Ectodermal cell (in vitro differentiated cells): ENCODE measurements around the gene TPM4.
"Not testable (repeated sequence)": the region's sequence is repeated elsewhere in the genome, so short reads cannot be mapped to it uniquely, and the experiment has no call there.

Experiments
- H3K27ac ChIP-seq: 2 replicates; pipeline ENCODE4 v1.7.0; 2013; ENCODE audit warnings: mild to moderate bottlenecking, low read depth, low read length; ENCODE audit not compliant: insufficient read depth, poor library complexity, severe bottlenecking
- H3K27me3 ChIP-seq: 2 replicates; pipeline ENCODE4 v1.7.0; 2013; ENCODE audit warnings: mild to moderate bottlenecking, low read length; ENCODE audit not compliant: insufficient read depth, control insufficient read depth, poor library complexity, severe bottlenecking
- H3K36me3 ChIP-seq: one replicate; pipeline ENCODE4 v1.7.0; 2013; ENCODE audit warnings: low read length; ENCODE audit not compliant: control insufficient read depth, insufficient read depth
- H3K4me1 ChIP-seq: one replicate; pipeline ENCODE4 v1.7.0; 2013; ENCODE audit warnings: low read length; ENCODE audit not compliant: control insufficient read depth, insufficient read depth
- H3K4me3 ChIP-seq: 2 replicates; pipeline ENCODE4 v1.7.0; 2013; ENCODE audit warnings: low read depth, low read length, control low read depth; ENCODE audit not compliant: insufficient read depth
- H3K9me3 ChIP-seq: 2 replicates; pipeline ENCODE4 v1.7.0; 2013; ENCODE audit warnings: mild to moderate bottlenecking, low read length, moderate library complexity; ENCODE audit not compliant: control insufficient read depth
- WGBS, 2 experiments: methylation state at CpG; one replicate each; pipeline ENCODE4 v1.1.7; 2013; ENCODE audit warnings: missing lambda C conversion rate in 2 of 2; 5-methylcytosine and 5-hydroxymethylcytosine counted together

The TPM4 gene

DNA sequence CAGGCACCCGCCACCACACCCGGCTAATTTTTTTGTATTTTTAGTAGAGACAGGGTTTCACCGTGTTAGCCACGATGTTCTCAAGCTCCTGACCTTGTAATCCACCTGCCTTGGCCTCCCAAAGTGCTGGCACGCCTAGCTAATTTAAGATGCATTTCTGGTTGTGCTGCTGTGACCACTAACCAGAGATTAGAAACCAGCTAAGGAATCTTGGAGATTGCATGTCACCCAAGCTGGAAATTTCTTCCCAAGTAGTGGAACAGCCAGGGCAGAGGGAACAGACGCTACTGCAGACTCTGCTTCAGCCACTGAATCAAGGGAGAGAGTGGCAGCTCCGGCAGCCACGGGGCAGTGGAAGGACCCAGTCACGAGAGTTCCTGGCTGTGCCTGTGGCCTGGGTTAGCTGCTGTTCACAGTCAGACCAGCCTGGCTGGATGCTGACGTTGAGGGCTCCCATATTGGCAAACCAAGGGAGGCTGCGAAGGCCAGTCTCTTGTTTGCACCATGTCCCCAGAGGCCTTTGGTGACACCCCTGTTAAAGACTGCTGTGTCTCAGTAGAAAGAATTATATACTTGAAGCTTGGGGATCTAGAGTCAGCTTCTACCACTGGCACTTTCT, 7.9 kb downstream of the TPM4 start:
- Histone ChIP-seq H3K27ac (no peak overlapping the region), H3K27me3 (no peaks in the 10 kb centered on the region), H3K9me3 (no peaks in the 10 kb centered on the region), H3K36me3 (peaks cover 38% of the 10 kb centered on the region), H3K4me1 (peaks cover 10% of the 10 kb centered on the region), H3K4me3 (no peak overlapping the region)
- 93 to 95% methylated on average over 11 of the region's 11 CpGs for WGBS, 2 experiments

DNA sequence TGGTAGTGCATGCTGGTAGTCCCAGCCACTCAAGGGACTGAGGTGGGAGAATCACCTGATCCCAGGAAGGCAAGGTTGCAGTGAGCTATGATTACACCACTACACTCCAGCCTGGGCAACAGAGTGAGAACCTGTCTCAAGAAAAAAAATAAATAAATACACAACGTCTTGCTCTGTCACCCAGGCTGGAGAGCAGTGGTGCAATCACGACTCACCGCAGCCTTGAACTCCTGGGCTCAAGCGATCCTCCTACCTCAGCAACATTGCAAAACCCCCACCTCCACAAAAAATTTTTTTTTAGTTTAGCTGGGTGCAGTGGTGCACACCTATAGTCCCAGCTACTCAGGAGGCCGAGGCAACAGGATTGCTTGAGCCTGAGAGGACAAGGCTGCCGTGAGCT, 8.8 kb downstream of the TPM4 start:
- H3K36me3 ChIP-seq: peaks cover 45% of the 10 kb centered on the region

GRCh38 chr19:16087404-16087803, 11.1 kb downstream of the TPM4 start:
- not testable (repeated sequence) for H3K9me3 ChIP-seq, H3K27me3 ChIP-seq, H3K4me3 ChIP-seq, H3K27ac ChIP-seq, H3K4me1 ChIP-seq
- 94 to 96% methylated on average over 11 of the region's 11 CpGs for WGBS, 2 experiments
- H3K36me3 ChIP-seq: peaks cover 65% of the 10 kb centered on the region

More for the DNA sequence above, 8.8 kb downstream of the TPM4 start:
- Histone ChIP-seq H3K9me3 (no peaks in the 10 kb centered on the region), H3K27me3 (no peaks in the 10 kb centered on the region), H3K4me3 (no peak overlapping the region), H3K27ac (no peak overlapping the region), H3K4me1 (peaks cover 3% of the 10 kb centered on the region)
- 94 to 96% methylated on average over 6 of the region's 6 CpGs for WGBS, 2 experiments

- Histone ChIP-seq H3K4me1 (no peaks in the 10 kb centered on the region), H3K4me3 (no peak overlapping the region), H3K36me3 (peaks cover 65% of the 10 kb centered on the region), H3K9me3 (no peaks in the 10 kb centered on the region), H3K27me3 (no peaks in the 10 kb centered on the region), H3K27ac (no peak overlapping the region)
- 96 to 97% methylated on average over 12 of the region's 12 CpGs for WGBS, 2 experiments
Measured at GRCh38 chr19:16087940-16088339, 11.6 kb downstream of the TPM4 start.

- H3K36me3 ChIP-seq: peaks cover 66% of the 10 kb centered on the region
- no peak overlapping the region for H3K27ac ChIP-seq
- WGBS, 2 experiments: 96% methylated on average over 17 of the region's 17 CpGs
- H3K4me3 ChIP-seq: no peak overlapping the region
- H3K4me1 ChIP-seq: no peaks in the 10 kb centered on the region
- H3K27me3 ChIP-seq: no peaks in the 10 kb centered on the region
- no peaks in the 10 kb centered on the region for H3K9me3 ChIP-seq
Measured at GRCh38 chr19:16088351-16089009, 12.2 kb downstream of the TPM4 start.

DNA sequence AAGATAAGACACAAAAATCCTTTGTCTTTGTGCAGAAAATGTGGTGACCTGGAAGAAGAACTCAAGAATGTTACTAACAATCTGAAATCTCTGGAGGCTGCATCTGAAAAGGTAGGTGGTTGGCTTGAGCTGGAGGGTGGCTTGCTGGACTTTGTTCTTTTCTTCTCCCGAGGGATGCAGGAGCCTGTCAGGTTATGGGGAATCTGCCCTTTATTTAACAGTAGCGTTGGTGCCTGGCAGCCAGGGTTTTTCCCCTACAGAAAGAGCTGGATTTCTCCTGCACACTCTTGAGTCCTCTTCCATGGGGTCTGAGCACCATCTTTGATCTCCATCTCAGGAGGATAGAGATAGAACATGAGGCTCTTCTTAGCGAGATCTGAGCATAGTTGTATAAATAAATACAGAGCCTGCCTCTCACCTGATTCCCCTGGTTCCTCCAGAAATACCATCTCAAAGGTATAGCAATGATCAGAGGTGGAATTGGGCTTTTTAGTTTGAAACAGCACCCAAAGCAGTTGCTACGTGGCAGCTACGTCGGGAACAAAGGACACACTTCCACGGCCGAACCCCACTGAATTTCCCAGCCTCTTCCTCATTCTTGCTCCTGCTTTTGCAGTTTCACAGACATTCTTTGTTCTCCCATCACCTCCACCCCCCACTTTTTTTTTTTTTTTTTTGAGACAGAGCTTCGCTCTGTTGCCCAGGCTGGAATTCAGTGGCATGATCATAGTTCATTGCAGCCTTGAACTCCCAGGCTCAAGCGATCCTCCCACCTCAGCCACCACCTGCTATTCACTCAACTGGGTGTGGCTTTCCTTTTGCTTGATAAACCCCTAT, 12.9 kb downstream of the TPM4 start:
- H3K27ac ChIP-seq: no peak overlapping the region
- WGBS, 2 experiments: 90% methylated on average over 10 of the region's 10 CpGs
- no peaks in the 10 kb centered on the region for H3K4me1 ChIP-seq
- H3K36me3 ChIP-seq: peaks cover 71% of the 10 kb centered on the region
- H3K9me3 ChIP-seq: no peaks in the 10 kb centered on the region
- H3K4me3 ChIP-seq: no peak overlapping the region
- H3K27me3 ChIP-seq: no peaks in the 10 kb centered on the region

DNA sequence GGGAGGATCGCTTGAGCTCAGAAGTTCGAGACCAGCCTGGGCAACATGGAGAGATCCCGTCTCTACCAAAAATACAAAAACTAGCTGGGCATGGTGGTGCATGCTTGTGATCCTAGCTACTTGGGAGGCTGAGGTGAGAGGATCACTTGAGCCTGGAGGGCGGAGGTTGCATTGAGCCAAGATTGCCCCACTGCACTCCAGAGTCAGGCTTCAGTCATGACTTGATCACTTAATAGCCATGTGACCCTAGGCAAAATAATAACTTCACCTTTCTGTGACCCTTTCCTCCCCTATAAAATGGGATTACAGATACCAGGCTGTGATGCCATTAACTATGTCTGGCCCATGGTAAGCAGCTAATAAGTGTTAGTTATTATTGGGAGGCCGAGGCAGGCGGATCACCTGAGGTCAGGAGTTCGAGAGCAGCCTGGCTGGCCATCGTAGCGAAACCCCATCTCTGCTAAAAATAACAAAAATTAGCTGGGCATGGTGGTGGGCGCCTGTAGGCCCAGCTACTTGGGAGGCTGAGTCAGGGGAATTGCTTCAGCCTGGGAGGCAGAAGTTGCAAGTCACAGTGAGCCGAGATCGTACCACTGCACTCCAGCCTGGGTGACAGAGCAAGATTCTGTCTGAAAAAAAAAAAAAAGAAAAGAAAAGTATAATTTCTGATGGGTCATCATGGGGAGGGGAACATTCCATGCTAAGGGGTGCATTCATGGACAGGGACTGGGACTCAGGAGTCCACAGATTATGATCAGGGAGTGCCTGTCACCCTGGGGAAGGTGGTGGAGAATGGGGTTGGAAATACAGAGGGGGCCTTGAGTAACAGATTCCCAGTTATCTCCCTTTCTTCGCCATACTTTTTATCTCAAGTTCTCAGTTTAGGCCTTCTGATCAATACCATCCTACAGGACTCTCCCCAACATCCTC, 15.5 kb downstream of the TPM4 start:
- Histone ChIP-seq H3K36me3 (peaks cover 77% of the 10 kb centered on the region), H3K27ac (no peak overlapping the region)

DNA sequence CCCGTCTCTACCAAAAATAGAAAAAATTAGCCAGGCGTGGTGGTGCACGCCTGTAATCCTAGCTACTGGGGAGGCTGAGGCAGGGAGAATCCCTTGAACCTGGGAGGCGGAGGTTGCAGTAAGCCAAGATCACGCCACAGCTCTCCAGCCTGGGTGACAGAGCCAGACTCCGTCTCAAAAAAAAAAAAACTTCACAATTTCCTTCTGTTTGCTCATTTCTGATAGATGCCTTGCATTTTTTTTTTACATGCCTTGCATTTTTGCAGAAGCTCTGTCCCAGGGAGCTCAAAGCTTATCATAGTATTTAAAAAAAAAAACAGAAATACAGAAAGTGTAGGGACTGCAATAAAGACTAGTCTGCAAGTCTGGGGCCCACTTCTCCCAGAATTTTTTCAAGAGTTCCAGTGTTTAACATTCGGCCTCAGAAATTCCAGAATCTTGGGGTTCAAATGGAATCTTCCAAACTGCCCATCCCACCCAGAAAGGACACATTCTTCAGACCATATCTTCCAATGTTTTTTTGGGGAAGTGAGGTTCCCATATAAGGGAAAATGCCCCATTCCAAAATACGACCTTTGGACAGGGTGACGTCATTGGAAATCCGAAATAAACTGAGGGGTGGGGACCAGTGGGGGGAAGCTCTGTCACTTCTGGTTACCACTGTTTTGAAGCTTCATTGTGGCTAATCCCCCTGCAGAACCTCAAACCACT, 18.2 kb downstream of the TPM4 start:
- no peak overlapping the region for H3K4me3 ChIP-seq
- H3K36me3 ChIP-seq: peaks cover 79% of the 10 kb centered on the region
- no peaks in the 10 kb centered on the region for H3K27me3 ChIP-seq
- no peaks in the 10 kb centered on the region for H3K9me3 ChIP-seq
- H3K27ac ChIP-seq: no peak overlapping the region
- no peaks in the 10 kb centered on the region for H3K4me1 ChIP-seq
- WGBS, 2 experiments: 92 to 93% methylated on average over 10 of the region's 10 CpGs

More for the DNA sequence above, 15.5 kb downstream of the TPM4 start:
- Histone ChIP-seq H3K27me3 (no peaks in the 10 kb centered on the region), H3K4me3 (no peak overlapping the region), H3K9me3 (no peaks in the 10 kb centered on the region), H3K4me1 (no peaks in the 10 kb centered on the region)
- WGBS, 2 experiments: 96% methylated on average over 13 of the region's 13 CpGs

GRCh38 chr19:16095071-16095571, 18.8 kb downstream of the TPM4 start:
- H3K36me3 ChIP-seq: peaks cover 81% of the 10 kb centered on the region
- H3K4me1 ChIP-seq: no peaks in the 10 kb centered on the region
- H3K4me3 ChIP-seq: no peak overlapping the region
- H3K27ac ChIP-seq: no peak overlapping the region
- no peaks in the 10 kb centered on the region for H3K9me3 ChIP-seq
- no peaks in the 10 kb centered on the region for H3K27me3 ChIP-seq
- WGBS, 2 experiments: 95% methylated on average over 13 of the region's 13 CpGs
